Esophagus muscularis mucosa (tissue), 3 donors: Measurements from ENCODE around the gene ZNF3.

Source experiments
- EP300 ChIP-seq: sonication (generic); formaldehyde crosslinking; IDR thresholded peaks from one replicate; pipeline ENCODE4 v1.6.1; 2017; ENCODE audit warnings: antibody characterized with exemption
- TF ChIP-seq, protein P1 (sequence below), 3 experiments: fragments of 200-600 bp in 2 of 3; fragments of 450-650 bp in 1 of 3; sonication (generic) in 2 of 3; IDR thresholded peaks; one replicate each; pipeline ENCODE4 v1.5.1; 2017 to 2019; ENCODE audit warnings: antibody characterized with exemption in 3 of 3, mild to moderate bottlenecking in 2 of 3, moderate library complexity in 1 of 3

GRCh38 chr7:100099452-100099851, 17.9 kb upstream of the ZNF3 start:
- TF ChIP-seq EP300 = no peak
- TF ChIP-seq, protein P1, sequence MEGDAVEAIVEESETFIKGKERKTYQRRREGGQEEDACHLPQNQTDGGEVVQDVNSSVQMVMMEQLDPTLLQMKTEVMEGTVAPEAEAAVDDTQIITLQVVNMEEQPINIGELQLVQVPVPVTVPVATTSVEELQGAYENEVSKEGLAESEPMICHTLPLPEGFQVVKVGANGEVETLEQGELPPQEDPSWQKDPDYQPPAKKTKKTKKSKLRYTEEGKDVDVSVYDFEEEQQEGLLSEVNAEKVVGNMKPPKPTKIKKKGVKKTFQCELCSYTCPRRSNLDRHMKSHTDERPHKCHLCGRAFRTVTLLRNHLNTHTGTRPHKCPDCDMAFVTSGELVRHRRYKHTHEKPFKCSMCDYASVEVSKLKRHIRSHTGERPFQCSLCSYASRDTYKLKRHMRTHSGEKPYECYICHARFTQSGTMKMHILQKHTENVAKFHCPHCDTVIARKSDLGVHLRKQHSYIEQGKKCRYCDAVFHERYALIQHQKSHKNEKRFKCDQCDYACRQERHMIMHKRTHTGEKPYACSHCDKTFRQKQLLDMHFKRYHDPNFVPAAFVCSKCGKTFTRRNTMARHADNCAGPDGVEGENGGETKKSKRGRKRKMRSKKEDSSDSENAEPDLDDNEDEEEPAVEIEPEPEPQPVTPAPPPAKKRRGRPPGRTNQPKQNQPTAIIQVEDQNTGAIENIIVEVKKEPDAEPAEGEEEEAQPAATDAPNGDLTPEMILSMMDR (IDR thresholded peaks at IDR 0.05) = no peak
